GM21381 (cell line): ENCODE results near the gene TBCE.

Source experiments
- ATAC-seq: cut with Tn5 transposase; IDR thresholded peaks from one replicate; pipeline ENCODE4 v1.9.1; 2021; ENCODE audit warnings: mild to moderate bottlenecking, moderate library complexity; ENCODE audit not compliant: unreplicated experiment

The TBCE gene

GRCh38 chr1:235409042-235409820 is 42.0 kb downstream of the TBCE start:
- ATAC-seq = no peak

GRCh38 chr1:235410467-235410866 is 43.2 kb downstream of the TBCE start:
- ATAC-seq = no peak

GRCh38 chr1:235411489-235412486 is 44.6 kb downstream of the TBCE start:
- no peak for ATAC-seq

GRCh38 chr1:235415008-235415904 is 48.0 kb downstream of the TBCE start:
- peak; percentile 64 for ATAC-seq

GRCh38 chr1:235416662-235417049 is 49.4 kb downstream of the TBCE start:
- no peak for ATAC-seq

GRCh38 chr1:235417086-235417697 is 50.0 kb downstream of the TBCE start:
- no peak for ATAC-seq

- ATAC-seq = no peak
Observed at GRCh38 chr1:235421751-235422150, 54.5 kb downstream of the TBCE start.

GRCh38 chr1:235423214-235423652 is 56.0 kb downstream of the TBCE start:
- peak; percentile 64 for ATAC-seq

GRCh38 chr1:235424092-235424491 is 56.9 kb downstream of the TBCE start:
- no peak for ATAC-seq

GRCh38 chr1:235425357-235425756 is 58.1 kb downstream of the TBCE start:
- ATAC-seq = no peak

GRCh38 chr1:235426143-235426542 is 58.9 kb downstream of the TBCE start:
- no peak for ATAC-seq

- ATAC-seq = no peak
Observed at GRCh38 chr1:235426680-235427079, 59.5 kb downstream of the TBCE start.

- no peak for ATAC-seq
Observed at GRCh38 chr1:235427447-235427846, 60.2 kb downstream of the TBCE start.

GRCh38 chr1:235429143-235429542 is 61.9 kb downstream of the TBCE start:
- ATAC-seq = no peak

- no peak for ATAC-seq
Observed at GRCh38 chr1:235430991-235431390, 63.8 kb downstream of the TBCE start.

GRCh38 chr1:235434001-235434400 is 66.8 kb downstream of the TBCE start:
- no peak for ATAC-seq

GRCh38 chr1:235441159-235441685 is 74.0 kb downstream of the TBCE start:
- no peak for ATAC-seq

GRCh38 chr1:235442788-235443429 is 75.7 kb downstream of the TBCE start:
- no peak for ATAC-seq

- ATAC-seq = no peak
Observed at GRCh38 chr1:235448616-235449015, 81.4 kb downstream of the TBCE start.

- ATAC-seq = no peak
Observed at GRCh38 chr1:235450433-235450832, 83.2 kb downstream of the TBCE start.
